Stimulated activated naive CD8-positive, alpha-beta T cell treated with anti-CD3 and anti-CD28 coated beads, Interleukin-15, Interleukin-2, amounts not matched to agents 100 ng/mL and 50 ng/mL, for 24 hours (primary cell): Measurements from ENCODE around the gene SASH3.

ENCODE experiments used
- H3K27ac Mint-ChIP-seq: one replicate; pipeline ENCODE4 v1.8.0; 2021; ENCODE audit warnings: mild to moderate bottlenecking, mixed read lengths
- H3K27me3 Mint-ChIP-seq: one replicate; pipeline ENCODE4 v1.8.0; 2021; ENCODE audit warnings: mixed read lengths
- H3K36me3 Mint-ChIP-seq: one replicate; pipeline ENCODE4 v1.8.0; 2021; ENCODE audit warnings: low read depth, mixed read lengths
- H3K4me1 Mint-ChIP-seq: one replicate; pipeline ENCODE4 v1.8.0; 2021; ENCODE audit warnings: low read depth, mixed read lengths
- H3K4me3 Mint-ChIP-seq: one replicate; pipeline ENCODE4 v1.8.0; 2021; ENCODE audit warnings: mild to moderate bottlenecking, mixed read lengths
- H3K9me3 Mint-ChIP-seq: one replicate; pipeline ENCODE4 v1.8.0; 2021; ENCODE audit warnings: mixed read lengths

The SASH3 gene

DNA sequence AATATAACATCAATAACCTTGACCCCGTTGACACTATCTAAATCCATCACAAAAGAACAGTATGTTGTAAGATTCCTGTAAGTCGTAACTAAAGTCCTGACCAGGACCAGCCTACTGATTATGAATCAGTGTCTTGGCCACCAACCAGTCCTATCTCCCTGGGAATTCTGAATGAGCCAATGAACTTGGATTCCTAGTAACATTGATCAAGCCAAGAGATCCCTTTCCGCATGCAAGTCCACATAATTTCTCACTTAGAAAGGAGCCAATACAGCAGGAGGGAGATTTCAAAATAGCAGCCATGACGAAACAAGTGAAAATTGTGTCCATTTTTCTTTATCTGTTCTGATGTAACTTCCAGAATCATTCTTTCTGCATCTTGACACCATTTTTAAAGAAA lies 31.4 kb upstream of the SASH3 start:
- Mint-ChIP-seq H3K4me1 (peaks cover 27% of the 10 kb centered on the region), H3K27ac (no peak overlapping the region), H3K9me3 (no peaks in the 10 kb centered on the region), H3K27me3 (no peaks in the 10 kb centered on the region), H3K36me3 (no peaks in the 10 kb centered on the region), H3K4me3 (no peak overlapping the region)

DNA sequence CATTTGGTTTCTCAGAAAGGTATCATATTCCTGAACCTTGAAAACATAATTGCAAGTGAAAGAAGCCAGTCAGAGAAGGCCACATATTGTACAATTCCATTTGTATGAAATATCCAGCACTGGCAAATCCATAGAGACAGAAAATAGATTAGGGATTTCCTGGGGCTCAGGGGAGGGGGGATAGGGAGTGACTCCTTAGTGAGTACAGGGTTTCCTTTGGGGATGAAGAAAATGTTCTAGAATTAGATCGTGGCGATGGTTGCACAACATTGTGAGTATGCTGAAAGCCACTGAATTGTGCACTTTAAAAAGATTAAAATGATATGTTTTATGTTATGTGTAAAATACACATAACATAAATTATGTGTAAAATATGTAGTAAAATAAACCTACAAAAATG lies 30.7 kb upstream of the SASH3 start:
- Mint-ChIP-seq H3K4me3 (no peak overlapping the region), H3K9me3 (no peaks in the 10 kb centered on the region), H3K27me3 (no peaks in the 10 kb centered on the region), H3K27ac (no peak overlapping the region), H3K36me3 (no peaks in the 10 kb centered on the region), H3K4me1 (peaks cover 21% of the 10 kb centered on the region)

DNA sequence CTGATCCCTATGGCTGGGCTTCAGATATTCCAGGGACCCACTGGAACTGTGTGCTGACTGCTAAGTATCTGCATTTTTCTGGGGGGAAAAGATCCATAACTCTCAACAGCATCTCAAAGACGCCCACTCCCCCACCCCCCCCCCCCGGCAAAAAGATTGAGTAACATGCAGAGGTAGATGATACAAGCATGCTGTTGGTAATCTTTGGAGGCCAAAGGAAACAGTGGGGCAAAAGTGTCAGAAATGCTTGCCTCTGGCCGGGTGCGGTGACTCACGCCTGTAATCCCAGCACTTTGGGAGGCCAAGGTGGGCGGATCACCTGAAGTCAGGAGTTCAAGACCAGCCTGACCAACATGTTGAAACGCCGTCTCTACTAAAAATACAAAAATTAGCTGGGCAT lies 28.8 kb upstream of the SASH3 start:
- Mint-ChIP-seq H3K27ac (no peak overlapping the region), H3K4me1 (peaks cover 15% of the 10 kb centered on the region), H3K4me3 (no peak overlapping the region), H3K9me3 (no peaks in the 10 kb centered on the region), H3K36me3 (no peaks in the 10 kb centered on the region), H3K27me3 (no peaks in the 10 kb centered on the region)

DNA sequence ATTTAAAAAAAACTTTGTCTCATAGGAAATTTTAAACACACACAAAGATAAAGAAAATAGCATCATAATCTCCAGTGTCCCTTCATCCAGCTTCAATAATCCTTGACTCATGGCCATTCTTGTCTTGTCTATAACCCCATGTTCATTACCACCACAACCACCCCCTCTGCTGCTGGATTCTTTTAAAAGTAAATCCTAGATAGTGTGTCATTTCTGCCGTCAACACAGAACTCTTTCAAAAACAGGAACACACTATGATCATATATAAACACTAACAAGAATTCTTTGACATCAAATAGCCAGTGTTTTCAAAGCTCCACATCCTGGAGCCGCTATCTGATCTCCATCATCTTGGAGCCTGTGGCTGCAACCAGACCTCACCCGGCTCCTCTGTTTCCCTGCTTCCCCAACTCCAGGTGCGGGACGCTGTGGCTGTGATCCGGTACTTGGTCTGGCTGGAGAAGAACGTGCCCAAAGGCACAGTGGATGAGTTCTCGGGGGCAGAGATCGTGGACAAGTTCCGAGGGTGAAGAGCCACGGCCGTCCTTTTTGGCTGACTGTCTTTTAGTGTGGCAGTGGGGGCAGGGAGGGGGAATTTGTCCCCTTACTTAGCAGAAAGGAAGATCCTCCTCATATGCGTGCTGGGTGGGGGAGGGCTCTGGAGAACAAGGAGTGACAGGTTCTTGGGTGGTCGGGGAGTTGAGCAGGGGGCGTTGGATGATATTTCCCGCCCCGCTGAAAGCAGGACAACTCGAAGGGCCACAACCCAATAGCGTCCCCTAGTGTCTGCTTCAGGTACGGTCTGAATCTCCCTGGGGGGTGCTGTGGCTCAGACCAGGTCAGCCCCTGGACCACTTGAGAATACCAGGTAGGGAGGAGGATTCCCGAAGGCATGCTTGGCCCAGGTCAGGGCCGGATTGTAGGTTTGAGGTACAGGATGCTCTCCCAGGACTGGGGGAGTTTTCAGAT lies 25.4 kb upstream of the SASH3 start:
- no peak overlapping the region for H3K4me3 Mint-ChIP-seq
- no peaks in the 10 kb centered on the region for H3K9me3 Mint-ChIP-seq
- no peak overlapping the region for H3K27ac Mint-ChIP-seq

DNA sequence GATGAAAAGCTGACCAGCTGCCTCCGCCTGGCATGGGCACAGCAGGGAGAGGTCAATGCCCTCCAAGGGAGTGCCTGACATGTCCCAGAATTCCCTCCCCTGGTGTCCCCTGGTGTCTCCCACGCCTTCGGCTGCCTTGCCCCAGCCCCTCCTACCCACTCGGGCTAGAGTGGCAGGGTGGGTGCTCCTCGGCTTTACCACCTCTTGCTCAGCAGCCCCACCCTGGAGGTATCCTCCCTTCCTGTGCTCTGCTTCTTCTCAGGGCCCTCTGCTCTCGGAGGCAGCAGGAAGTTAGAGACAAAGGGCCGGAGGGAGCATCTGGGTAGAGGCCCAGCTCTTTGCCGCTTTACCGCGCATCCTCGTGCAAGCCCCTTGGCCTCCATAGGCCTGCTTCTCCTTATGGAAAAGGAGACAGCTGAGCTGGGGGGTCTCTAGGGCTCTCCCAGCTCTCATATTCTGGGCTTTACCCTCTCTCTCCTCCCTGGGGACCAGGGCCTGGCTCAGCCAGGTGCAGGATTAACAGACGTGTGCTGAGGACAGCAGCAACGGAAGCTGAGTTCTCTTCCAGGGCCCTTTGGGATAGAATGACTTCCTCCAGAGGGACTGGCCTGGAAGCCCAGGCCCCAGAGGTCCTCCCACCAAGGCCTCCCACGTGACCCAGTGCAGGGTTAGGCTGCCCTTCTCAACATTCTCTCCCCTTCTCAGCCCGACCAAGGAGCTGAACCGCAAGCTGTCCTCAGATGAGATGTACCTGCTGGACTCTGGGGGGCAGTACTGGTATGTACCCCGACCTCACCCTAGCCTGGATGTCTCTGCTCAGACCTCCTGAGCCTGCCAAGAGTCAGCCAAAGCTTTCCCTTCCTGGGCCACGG lies 23.7 kb upstream of the SASH3 start:
- no peak overlapping the region for H3K27ac Mint-ChIP-seq
- peak overlapping the region; percentile 23 for H3K4me3 Mint-ChIP-seq
- H3K36me3 Mint-ChIP-seq, result no peaks in the 10 kb centered on the region
- H3K9me3 Mint-ChIP-seq, result no peaks in the 10 kb centered on the region
- peaks cover 60% of the 10 kb centered on the region for H3K4me1 Mint-ChIP-seq
- H3K27me3 Mint-ChIP-seq, result no peaks in the 10 kb centered on the region

More for the DNA sequence above, 25.4 kb upstream of the SASH3 start:
- Mint-ChIP-seq H3K36me3 (no peaks in the 10 kb centered on the region), H3K27me3 (no peaks in the 10 kb centered on the region), H3K4me1 (peaks cover 45% of the 10 kb centered on the region)

DNA sequence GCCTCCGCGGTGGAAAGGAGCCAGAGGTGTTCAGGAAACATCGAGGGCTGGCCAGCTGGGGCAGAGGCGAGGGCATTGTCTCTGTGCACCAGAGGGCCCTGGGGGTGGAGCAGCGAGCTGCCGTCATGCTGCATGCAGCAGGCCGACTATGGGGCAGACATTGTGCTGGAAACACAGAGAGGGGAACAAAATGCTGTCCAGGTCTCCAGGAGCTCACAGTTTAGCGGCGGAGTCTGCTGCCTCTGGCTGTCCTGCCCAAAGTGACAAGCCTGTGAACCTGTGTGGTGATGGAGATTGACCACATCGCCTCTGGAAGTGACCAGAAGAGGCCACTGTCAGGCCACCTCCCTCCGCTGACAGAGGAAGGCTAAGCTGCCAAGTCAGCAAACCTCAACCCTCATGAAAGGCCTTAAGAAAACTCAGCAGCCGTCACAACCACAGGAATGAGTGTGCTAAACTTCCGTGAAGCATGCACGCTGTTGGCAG lies 20.1 kb upstream of the SASH3 start:
- no peaks in the 10 kb centered on the region for H3K36me3 Mint-ChIP-seq
- peaks cover 59% of the 10 kb centered on the region for H3K4me1 Mint-ChIP-seq
- H3K4me3 Mint-ChIP-seq, result no peak overlapping the region

DNA sequence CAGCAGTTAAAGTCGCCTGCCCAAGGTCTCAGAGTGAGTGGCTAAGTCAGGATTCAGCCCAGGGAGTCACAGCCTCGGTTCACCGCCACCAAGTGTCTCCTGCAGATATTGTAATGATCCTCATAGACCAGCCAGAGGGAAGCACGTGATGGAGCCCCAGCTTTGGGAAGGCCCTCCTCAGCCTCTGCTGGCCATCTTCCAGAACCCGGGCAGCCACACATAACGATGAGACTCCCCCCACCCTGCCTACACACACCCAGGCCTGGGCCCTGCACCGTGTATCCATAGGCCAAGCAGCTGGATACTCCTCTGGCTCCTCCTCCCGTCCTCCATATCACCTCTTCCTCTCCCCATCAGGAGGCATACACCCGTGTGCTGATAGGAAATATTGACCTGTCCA lies 19.6 kb upstream of the SASH3 start:
- Mint-ChIP-seq H3K4me1 (peaks cover 55% of the 10 kb centered on the region), H3K9me3 (no peaks in the 10 kb centered on the region), H3K36me3 (no peaks in the 10 kb centered on the region), H3K27me3 (no peaks in the 10 kb centered on the region), H3K27ac (peak overlapping the region; percentile 79), H3K4me3 (no peak overlapping the region)

More for the DNA sequence above, 20.1 kb upstream of the SASH3 start:
- no peaks in the 10 kb centered on the region for H3K27me3 Mint-ChIP-seq
- peak overlapping the region; percentile 79 for H3K27ac Mint-ChIP-seq
- H3K9me3 Mint-ChIP-seq, result no peaks in the 10 kb centered on the region

DNA sequence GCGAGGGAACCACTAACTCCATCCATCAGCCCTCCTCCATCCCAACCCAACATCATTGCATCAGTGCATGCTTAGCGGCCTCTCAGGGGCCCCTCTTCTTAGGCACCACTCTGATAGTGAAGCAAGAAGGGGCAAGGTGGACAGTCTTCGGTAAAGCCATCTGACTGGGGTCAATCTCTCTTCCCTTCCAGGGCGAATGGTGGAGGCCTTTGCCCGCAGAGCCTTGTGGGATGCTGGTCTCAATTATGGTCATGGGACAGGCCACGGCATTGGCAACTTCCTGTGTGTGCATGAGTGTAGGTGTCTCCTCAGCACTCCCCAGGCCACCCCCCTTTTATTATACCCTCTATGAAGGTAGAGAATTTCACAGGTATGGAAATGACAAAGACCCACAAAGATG lies 18.8 kb upstream of the SASH3 start:
- Mint-ChIP-seq H3K27ac (no peak overlapping the region), H3K36me3 (no peaks in the 10 kb centered on the region), H3K4me3 (no peak overlapping the region), H3K4me1 (peaks cover 52% of the 10 kb centered on the region), H3K9me3 (no peaks in the 10 kb centered on the region), H3K27me3 (no peaks in the 10 kb centered on the region)

DNA sequence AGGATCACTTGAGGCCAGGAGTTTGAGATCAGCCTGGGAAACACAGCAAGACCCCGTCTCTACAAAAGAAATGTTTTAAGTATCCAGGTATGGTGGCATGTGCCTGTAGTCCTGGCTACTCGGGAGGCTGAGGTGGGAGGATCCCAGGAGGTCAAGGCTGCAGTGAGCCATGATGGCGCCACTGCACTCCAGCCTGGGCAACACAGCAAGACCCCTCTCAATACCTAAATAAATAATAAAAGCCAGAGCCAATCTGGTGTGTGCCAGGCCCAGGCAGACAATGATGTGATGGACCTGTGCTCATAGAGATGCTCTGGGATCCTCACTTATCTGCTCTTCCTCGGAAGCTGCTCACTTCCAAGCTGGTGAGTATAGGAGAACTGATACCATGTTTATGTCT lies 18.2 kb upstream of the SASH3 start:
- Mint-ChIP-seq H3K27me3 (no peaks in the 10 kb centered on the region), H3K27ac (peak overlapping the region; percentile 31), H3K4me3 (no peak overlapping the region), H3K4me1 (peaks cover 46% of the 10 kb centered on the region), H3K36me3 (no peaks in the 10 kb centered on the region), H3K9me3 (no peaks in the 10 kb centered on the region)

DNA sequence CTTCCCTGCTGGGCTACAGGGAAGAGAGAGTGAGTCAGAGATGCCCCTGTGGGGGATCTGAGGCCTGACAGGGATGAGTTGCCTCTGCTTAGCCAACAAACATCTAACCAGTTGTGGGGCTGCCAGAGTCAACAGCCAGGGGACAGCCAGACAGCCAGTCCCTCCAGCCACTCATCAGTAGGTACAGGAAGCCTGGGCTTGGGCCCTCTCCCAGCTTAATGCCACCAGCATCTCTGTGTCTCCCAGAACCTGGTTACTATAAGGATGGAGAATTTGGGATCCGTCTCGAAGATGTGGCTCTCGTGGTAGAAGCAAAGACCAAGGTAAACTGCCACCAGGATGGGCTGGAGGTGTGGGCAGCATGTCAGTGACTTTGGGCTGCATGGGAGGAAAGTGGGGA lies 17.3 kb upstream of the SASH3 start:
- no peak overlapping the region for H3K27ac Mint-ChIP-seq
- no peak overlapping the region for H3K4me3 Mint-ChIP-seq
- no peaks in the 10 kb centered on the region for H3K27me3 Mint-ChIP-seq
- peaks cover 44% of the 10 kb centered on the region for H3K4me1 Mint-ChIP-seq
- H3K9me3 Mint-ChIP-seq, result no peaks in the 10 kb centered on the region
- H3K36me3 Mint-ChIP-seq, result no peaks in the 10 kb centered on the region

DNA sequence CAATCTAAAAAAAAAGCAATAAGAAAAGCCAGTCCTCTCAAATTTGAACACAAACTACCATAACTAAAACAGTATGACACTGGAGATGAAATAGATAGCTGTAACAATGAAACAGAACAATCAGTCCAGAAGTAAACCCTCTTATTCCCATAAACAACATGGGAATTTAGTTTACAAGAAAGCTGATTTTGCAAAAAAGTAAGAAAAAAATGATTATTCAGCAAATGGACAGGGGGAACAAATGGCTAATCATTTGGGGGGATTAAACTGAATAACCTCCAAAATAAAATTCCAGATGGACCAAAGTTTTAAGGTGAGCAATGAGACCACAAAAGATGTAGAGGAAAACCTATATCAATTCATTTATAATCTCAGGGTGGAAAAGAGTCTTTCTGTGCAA lies 16.1 kb upstream of the SASH3 start:
- H3K4me3 Mint-ChIP-seq, result no peak overlapping the region
- H3K27ac Mint-ChIP-seq, result no peak overlapping the region
- peaks cover 44% of the 10 kb centered on the region for H3K4me1 Mint-ChIP-seq
- no peaks in the 10 kb centered on the region for H3K9me3 Mint-ChIP-seq
- H3K36me3 Mint-ChIP-seq, result no peaks in the 10 kb centered on the region
- no peaks in the 10 kb centered on the region for H3K27me3 Mint-ChIP-seq

DNA sequence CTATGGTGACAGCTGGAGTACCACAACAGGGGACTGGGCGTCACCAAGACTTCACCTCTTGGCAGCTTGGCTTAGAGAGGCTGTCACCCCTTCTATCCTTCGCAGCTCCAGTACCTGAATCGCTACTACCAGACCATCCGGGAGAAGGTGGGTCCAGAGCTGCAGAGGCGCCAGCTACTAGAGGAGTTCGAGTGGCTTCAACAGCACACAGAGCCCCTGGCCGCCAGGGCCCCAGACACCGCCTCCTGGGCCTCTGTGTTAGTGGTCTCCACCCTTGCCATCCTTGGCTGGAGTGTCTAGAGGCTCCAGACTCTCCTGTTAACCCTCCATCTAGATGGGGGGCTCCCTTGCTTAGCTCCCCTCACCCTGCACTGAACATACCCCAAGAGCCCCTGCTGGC lies 11.6 kb upstream of the SASH3 start:
- no peaks in the 10 kb centered on the region for H3K27me3 Mint-ChIP-seq
- peak overlapping the region; percentile 81 for H3K27ac Mint-ChIP-seq
- H3K36me3 Mint-ChIP-seq, result no peaks in the 10 kb centered on the region
- H3K9me3 Mint-ChIP-seq, result no peaks in the 10 kb centered on the region
- no peak overlapping the region for H3K4me3 Mint-ChIP-seq
- H3K4me1 Mint-ChIP-seq, result peaks cover 57% of the 10 kb centered on the region

DNA sequence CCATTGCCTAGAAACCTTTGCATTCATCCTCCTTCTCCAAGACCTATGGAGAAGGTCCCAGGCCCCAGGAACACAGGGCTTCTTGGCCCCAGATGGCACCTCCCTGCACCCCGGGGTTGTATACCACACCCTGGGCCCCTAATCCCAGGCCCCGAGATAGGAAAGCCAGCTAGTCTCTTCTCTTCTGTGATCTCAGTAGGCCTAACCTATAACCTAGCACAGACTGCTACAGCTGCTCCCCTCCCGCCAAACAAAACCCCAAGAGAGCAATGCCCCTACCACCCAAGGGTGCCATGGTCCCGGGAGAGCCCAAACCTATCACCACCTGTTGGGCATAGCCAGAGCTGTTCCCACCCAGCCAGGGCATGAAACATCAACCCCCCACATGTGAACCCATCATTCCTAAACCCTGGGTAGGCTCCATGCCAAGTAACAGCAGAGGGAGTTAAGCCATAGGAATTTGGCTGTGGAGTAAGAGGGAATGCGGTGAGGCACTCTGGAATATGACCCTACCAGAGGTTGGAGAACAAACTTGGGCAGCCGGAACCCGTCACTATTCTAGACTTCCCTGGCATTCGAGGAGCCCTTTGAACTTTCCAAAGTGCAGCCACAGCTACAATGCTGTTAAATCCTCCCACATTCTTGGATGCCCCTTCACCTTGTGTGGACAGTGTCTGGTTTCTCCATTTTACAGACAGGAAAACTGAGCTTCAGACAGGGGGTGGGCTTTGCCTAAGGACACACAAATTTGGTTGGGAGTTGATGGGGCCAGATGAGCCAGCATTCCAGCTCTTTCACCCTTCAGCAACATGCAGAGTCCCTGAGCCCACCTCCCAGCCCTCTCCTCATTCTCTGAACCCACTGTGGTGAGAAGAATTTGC lies 10.9 kb upstream of the SASH3 start:
- Mint-ChIP-seq H3K27me3 (no peaks in the 10 kb centered on the region), H3K4me3 (peak overlapping the region; percentile 41), H3K36me3 (no peaks in the 10 kb centered on the region), H3K9me3 (no peaks in the 10 kb centered on the region), H3K27ac (peak overlapping the region; percentile 81), H3K4me1 (peaks cover 64% of the 10 kb centered on the region)

DNA sequence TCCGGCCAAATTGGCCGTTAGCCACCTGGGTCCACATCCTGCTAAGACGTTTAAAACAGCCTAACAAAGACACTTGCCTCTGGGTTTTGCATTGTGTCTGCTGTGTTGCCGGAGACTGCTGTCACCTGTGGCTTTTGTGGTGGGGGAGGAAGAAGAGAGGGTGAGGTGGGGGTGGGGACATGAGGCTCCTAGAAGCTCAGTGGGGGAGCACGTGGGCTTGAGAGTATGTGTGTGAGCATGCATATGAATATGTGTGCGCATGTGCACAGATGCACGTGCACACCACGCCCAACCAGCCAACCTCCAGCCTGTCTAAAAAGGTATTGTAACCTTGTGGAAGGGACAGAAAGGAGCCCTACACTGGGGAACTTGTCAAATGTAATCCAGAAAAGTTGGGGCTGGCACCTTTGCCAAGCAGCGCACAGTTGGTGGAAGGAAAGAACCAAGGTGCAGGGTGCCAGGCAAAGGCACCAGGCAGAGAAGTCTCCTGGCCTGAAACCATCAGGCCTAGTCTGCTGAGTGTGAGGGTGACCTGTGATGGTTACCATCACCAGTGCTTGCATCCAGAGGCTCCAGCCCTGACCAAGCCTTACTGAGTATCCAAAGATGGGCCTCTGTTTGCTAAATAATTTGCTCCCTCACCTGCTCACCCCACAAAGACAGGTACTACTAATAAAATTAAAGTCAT lies 10.1 kb upstream of the SASH3 start:
- H3K9me3 Mint-ChIP-seq, result no peaks in the 10 kb centered on the region
- peak overlapping the region; percentile 81 for H3K27ac Mint-ChIP-seq
- H3K4me1 Mint-ChIP-seq, result peaks cover 72% of the 10 kb centered on the region
- no peaks in the 10 kb centered on the region for H3K36me3 Mint-ChIP-seq
- peak overlapping the region; percentile 41 for H3K4me3 Mint-ChIP-seq
- H3K27me3 Mint-ChIP-seq, result no peaks in the 10 kb centered on the region
